Caco-2 (cell line): ENCODE data around the gene POLR1C. TPM values are rescaled to one million over a fixed set of nuclear protein-coding genes. Genes with fewer than 3 reads are reported as not detected.

Experiments used
- BruUV-seq: library from RNA; stranded (reverse); fragments of 400-500 nt; replicated peaks from 2 replicates; lab custom pipeline; 2021; lab: Mats Ljungman, UMichigan
- CTCF ChIA-PET: fragments of 300-600 bp; sonication (Branson Sonifier 250); formaldehyde crosslinking; loops from one replicate; lab custom pipeline; 2022; ENCODE audit warnings: antibody characterized with exemption; lab: Charles Lee
- POLR2A ChIA-PET: fragments of 300-600 bp; sonication (Branson Sonifier 250); formaldehyde crosslinking; loops from one replicate; lab custom pipeline; 2022; ENCODE audit warnings: antibody characterized with exemption; lab: Charles Lee
- DNase-seq, 2 experiments: peaks; one replicate each; pipeline versions ENCODE4 v3.0.0 to v3.0.0-alpha.2; 2020 to 2022
- H3K27me3 ChIP-seq: replicated peaks from 2 replicates; pipeline ENCODE4 v1.6.0; 2011; ENCODE audit warnings: low read length; ENCODE audit not compliant: control insufficient read depth, insufficient read depth
- H3K36me3 ChIP-seq: 2 replicates; pipeline ENCODE4 v1.5.1; 2011; ENCODE audit warnings: low read length; ENCODE audit not compliant: control insufficient read depth, insufficient read depth
- H3K4me1 ChIP-seq: fragments of 250-450 bp; sonication (Bioruptor Pico); 2 replicates; pipeline ENCODE4 v1.5.1; 2020; ENCODE audit warnings: mild to moderate bottlenecking
- H3K4me3 ChIP-seq: 2 replicates; pipeline ENCODE4 v1.5.1; 2011; ENCODE audit warnings: low read depth, mild to moderate bottlenecking, control low read depth, low read length
- H3K9me3 ChIP-seq: fragments of 250-450 bp; sonication (Bioruptor Pico); 2 replicates; pipeline ENCODE4 v1.5.1; 2020; ENCODE audit warnings: mild to moderate bottlenecking, moderate library complexity
- H3K27ac Mint-ChIP-seq: one replicate; pipeline ENCODE4 v1.8.0; 2022; ENCODE audit warnings: mixed read lengths; ENCODE audit not compliant: unreplicated experiment
- H3K27me3 Mint-ChIP-seq: one replicate; pipeline ENCODE4 v1.8.0; 2022; ENCODE audit warnings: mixed read lengths; ENCODE audit not compliant: insufficient read depth, unreplicated experiment
- H3K36me3 Mint-ChIP-seq: one replicate; pipeline ENCODE4 v1.8.0; 2022; ENCODE audit warnings: mild to moderate bottlenecking, mixed read lengths; ENCODE audit not compliant: insufficient read depth, unreplicated experiment
- H3K4me1 Mint-ChIP-seq: one replicate; pipeline ENCODE4 v1.8.0; 2022; ENCODE audit warnings: low read depth, mixed read lengths; ENCODE audit not compliant: unreplicated experiment
- H3K4me3 Mint-ChIP-seq: one replicate; pipeline ENCODE4 v1.8.0; 2022; ENCODE audit warnings: mild to moderate bottlenecking, moderate library complexity, mixed read lengths; ENCODE audit not compliant: unreplicated experiment
- H3K9me3 Mint-ChIP-seq: one replicate; pipeline ENCODE4 v1.8.0; 2022; ENCODE audit warnings: mixed read lengths; ENCODE audit not compliant: unreplicated experiment
- intact Hi-C: fragments of 100-400 bp; cut with micrococcal nuclease; formaldehyde crosslinking; loops from one replicate; pipeline ENCODE4 v1.10.0; 2022; ENCODE audit not compliant: unreplicated experiment
- total RNA-seq: library from RNA; stranded (reverse); gene quantifications from 2 replicates; pipeline ENCODE4 v1.2.3, GENCODE V29; 2022
- TF ChIP-seq, protein P1 (sequence below), 2 experiments: fragments of 200-600 bp in 1 of 2; IDR thresholded peaks; 1 replicate in 1 of 2; 2 replicates in 1 of 2; pipeline versions ENCODE4 v1.5.1 to v1.8.0; 2011 to 2022; ENCODE audit warnings: antibody characterized with exemption in 1 of 2, control low read depth in 1 of 2, inconsistent platforms in 1 of 2, low read depth in 1 of 2, low read length in 1 of 2, mild to moderate bottlenecking in 1 of 2, moderate library complexity in 1 of 2; ENCODE audit not compliant: insufficient read depth in 1 of 2, severe bottlenecking in 1 of 2, unreplicated experiment in 1 of 2

POLR1C gene
- total RNA-seq, 1 experiment from 2014 or later, result 43.7 TPM

DNA sequence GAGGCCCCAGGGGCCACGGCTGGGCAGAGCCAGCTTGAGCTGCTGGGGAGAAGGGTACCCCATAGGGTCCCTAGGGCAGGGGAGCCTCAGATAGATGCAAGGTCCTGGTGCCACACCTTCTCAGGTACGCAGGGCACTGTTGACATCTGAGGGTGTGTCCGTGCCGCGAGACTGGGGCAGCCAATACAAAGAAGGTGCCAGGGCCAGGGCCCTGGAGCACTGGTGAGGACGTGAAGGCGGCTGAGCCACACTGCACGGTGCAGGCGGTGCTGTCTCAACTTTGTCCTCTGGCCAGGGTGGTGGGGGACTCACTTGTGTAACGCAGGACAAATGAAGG lies 6.1 kb upstream of the POLR1C start:
- CTCF ChIA-PET, result no interaction called here
- no TSS peak for BruUV-seq
- peaks cover 10% of the 10 kb centered on the region; the same call in 1 of the 2 replicates for H3K4me1 ChIP-seq
- peaks cover 2% of the 10 kb centered on the region for H3K36me3 ChIP-seq
- H3K27me3 ChIP-seq, result no peaks in the 10 kb centered on the region
- Mint-ChIP-seq H3K36me3 (peaks cover 63% of the 10 kb centered on the region), H3K4me1 (peaks cover 13% of the 10 kb centered on the region), H3K27me3 (peaks cover 6% of the 10 kb centered on the region), H3K9me3 (no peaks in the 10 kb centered on the region), H3K4me3 (peak overlapping the region; percentile 80), H3K27ac (no peak overlapping the region)
- intact Hi-C loops, result no loop called here
- POLR2A ChIA-PET, result interaction anchor here (1.0 kb wide), 1 partner anchor 119 kb away, joined by 3 read pairs; no protein-coding TSS in a partner anchor
- peak overlapping the region; percentile 55 for H3K4me3 ChIP-seq
- no peak for DNase-seq
- TF ChIP-seq, protein P1, sequence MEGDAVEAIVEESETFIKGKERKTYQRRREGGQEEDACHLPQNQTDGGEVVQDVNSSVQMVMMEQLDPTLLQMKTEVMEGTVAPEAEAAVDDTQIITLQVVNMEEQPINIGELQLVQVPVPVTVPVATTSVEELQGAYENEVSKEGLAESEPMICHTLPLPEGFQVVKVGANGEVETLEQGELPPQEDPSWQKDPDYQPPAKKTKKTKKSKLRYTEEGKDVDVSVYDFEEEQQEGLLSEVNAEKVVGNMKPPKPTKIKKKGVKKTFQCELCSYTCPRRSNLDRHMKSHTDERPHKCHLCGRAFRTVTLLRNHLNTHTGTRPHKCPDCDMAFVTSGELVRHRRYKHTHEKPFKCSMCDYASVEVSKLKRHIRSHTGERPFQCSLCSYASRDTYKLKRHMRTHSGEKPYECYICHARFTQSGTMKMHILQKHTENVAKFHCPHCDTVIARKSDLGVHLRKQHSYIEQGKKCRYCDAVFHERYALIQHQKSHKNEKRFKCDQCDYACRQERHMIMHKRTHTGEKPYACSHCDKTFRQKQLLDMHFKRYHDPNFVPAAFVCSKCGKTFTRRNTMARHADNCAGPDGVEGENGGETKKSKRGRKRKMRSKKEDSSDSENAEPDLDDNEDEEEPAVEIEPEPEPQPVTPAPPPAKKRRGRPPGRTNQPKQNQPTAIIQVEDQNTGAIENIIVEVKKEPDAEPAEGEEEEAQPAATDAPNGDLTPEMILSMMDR (IDR thresholded peaks at IDR 0.05; ENCODE audit: insufficient read depth in 1 of 2, low read depth in 1 of 2, low read length in 1 of 2, severe bottlenecking in 1 of 2, unreplicated experiment in 1 of 2), result no peak
- no peaks in the 10 kb centered on the region for H3K9me3 ChIP-seq

DNA sequence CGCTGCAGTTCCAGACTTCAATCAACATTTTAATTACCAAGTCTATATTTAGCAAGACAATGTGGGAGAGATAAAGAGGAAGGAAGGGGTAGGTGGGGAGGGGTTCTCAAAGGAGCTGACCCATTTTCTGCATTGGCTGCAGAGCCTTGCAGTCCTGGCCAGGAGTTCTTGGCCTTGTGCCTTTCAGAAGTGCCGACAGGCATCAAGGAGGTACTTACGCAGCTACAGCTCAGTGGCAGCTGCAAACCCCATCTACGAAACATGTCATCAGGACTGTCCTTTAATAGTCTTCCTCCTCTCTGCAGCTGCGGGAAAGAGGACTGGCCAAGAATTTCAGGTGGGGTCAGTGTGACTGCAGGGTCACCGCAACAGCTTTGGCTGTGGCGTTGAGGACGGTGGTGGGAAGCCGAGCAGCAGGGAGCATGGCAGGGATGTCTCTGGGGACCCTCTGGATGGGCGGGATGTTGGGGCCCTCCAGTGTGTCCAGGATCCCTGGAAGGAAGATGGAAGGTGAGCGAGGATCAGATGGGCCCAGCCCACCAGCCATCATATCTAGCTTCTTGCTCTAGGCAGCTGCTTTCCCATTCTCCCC lies 5.0 kb upstream of the POLR1C start:
- intact Hi-C loops, result no loop called here
- H3K4me3 Mint-ChIP-seq, result no peak overlapping the region
- Histone ChIP-seq H3K27me3 (no peaks in the 10 kb centered on the region), H3K4me3 (no peak overlapping the region), H3K9me3 (no peaks in the 10 kb centered on the region), H3K36me3 (peaks cover 2% of the 10 kb centered on the region), H3K4me1 (peaks cover 10% of the 10 kb centered on the region; the same call in 1 of the 2 replicates)
- no peak overlapping the region for H3K27ac Mint-ChIP-seq
- H3K27me3 Mint-ChIP-seq, result peaks cover 6% of the 10 kb centered on the region
- no peaks in the 10 kb centered on the region for H3K9me3 Mint-ChIP-seq
- ChIA-PET POLR2A (interaction anchor here (0.6 kb wide), 2 partner anchors 27 to 686 kb away, joined by 3 to 6 read pairs; no protein-coding TSS in a partner anchor), CTCF (interaction anchor here (0.6 kb wide), 1 partner anchor 35 kb away, joined by 3 read pairs; the partner anchor contains the start of gene TJAP1)
- H3K36me3 Mint-ChIP-seq, result peaks cover 63% of the 10 kb centered on the region
- TF ChIP-seq, protein P1 (IDR thresholded peaks at IDR 0.05; ENCODE audit: insufficient read depth in 1 of 2, low read depth in 1 of 2, low read length in 1 of 2, severe bottlenecking in 1 of 2, unreplicated experiment in 1 of 2), result no peak
- DNase-seq, result no peak
- H3K4me1 Mint-ChIP-seq, result peaks cover 13% of the 10 kb centered on the region
- no TSS peak for BruUV-seq

DNA sequence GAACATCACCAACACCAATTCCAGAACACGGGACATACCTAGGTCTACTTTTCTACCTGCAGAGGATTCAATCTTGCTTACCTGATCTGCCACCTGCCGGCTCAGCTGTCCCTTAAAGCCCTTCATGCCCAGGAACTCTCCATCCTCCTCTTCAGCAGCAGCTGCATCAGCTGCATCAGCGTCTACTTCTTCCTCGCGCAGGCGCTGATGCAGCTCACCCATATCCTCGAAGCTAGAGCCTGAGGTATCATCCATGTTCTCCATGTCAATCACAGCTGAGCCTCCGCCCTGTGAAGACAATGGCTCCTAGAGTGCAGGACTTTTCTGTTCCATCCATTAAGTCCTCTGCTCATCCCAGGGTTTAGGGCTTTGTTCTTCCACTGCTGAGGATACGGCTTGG lies 1.1 kb upstream of the POLR1C start:
- no peaks in the 10 kb centered on the region for H3K9me3 ChIP-seq
- TSS peak; percentile 65 for BruUV-seq
- H3K36me3 ChIP-seq, result peaks cover 3% of the 10 kb centered on the region
- Mint-ChIP-seq H3K9me3 (no peaks in the 10 kb centered on the region), H3K4me1 (peaks cover 6% of the 10 kb centered on the region), H3K27me3 (no peaks in the 10 kb centered on the region), H3K4me3 (no peak overlapping the region), H3K36me3 (peaks cover 36% of the 10 kb centered on the region), H3K27ac (no peak overlapping the region)
- ChIA-PET CTCF (no interaction called here), POLR2A (interaction anchor here (1.3 kb wide), 1 partner anchor 38 kb away, joined by 6 read pairs; no protein-coding TSS in a partner anchor)
- TF ChIP-seq, protein P1 (IDR thresholded peaks at IDR 0.05; ENCODE audit: insufficient read depth in 1 of 2, low read depth in 1 of 2, low read length in 1 of 2, severe bottlenecking in 1 of 2, unreplicated experiment in 1 of 2), result no peak
- intact Hi-C loops, result no loop called here
- DNase-seq, result no peak
- H3K27me3 ChIP-seq, result no peaks in the 10 kb centered on the region
- H3K4me1 ChIP-seq, result 0 out of 2 replicates have a peak, but pooled peaks cover 7% of the 10 kb centered on the region
- H3K4me3 ChIP-seq, result peak overlapping the region; percentile 51
